ENCODE data around the gene PTGFRN.

- TF ChIP-seq CTCF (IDR thresholded peaks at IDR 0.05) (no peak), ZFX (IDR thresholded peaks at IDR 0.05; ENCODE audit: borderline replicate concordance) (no peak)
Measured at GRCh38 chr1:117009132-117009531, 99.4 kb downstream of the PTGFRN start.

All from 22Rv1 (cell line).